CD1c-positive myeloid dendritic cell (primary cell): Measurements from ENCODE around the gene PCMTD2.
"Not testable (repeated sequence)": the region's sequence is repeated elsewhere in the genome, so short reads cannot be mapped to it uniquely, and the experiment has no call there.

ENCODE experiments used
- DNase-seq: peaks from one replicate; pipeline ENCODE4 v3.0.0-alpha.2; 2016; ENCODE audit errors: extremely low spot score

Gene PCMTD2

DNA sequence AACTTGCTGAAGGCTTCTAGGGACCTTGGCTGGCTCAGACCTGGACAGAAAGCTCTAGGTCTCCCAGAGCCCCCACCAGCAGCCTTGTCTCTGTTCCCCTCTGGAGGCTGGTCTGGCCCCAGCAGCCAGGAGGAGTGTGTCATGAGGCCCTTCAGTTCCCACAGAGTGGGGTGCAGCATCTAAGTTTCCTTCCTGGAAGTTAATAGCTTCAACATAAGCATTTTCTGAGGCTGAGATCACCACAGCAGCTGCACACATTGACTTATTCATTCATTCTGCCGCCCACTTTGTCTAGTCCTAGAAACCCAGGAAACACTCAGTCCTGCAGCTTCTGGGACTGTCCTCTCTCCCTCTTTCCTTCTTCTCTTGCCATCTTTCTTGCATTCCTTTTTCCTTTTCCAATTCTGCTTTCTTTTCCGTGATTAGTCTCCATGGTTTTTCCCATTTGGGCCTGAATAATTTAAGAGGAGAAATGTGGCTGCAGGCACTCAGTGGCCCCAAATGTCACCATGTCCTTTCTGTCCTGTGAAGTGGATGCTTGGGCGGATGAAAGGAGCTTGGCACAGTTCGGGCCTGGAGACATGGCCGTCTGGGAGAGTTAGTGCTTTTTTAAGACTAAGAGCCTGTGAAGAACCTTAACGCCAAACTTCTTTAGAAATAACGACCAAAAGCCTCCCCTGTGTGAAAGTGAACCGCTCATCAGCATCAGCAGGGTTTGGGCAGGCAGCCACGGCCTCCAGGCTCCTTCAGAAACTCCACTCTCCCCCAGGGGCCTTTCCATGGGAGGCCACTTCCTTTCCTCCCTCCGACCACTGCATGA, 31.0 kb upstream of the PCMTD2 start:
- no peak for DNase-seq

DNA sequence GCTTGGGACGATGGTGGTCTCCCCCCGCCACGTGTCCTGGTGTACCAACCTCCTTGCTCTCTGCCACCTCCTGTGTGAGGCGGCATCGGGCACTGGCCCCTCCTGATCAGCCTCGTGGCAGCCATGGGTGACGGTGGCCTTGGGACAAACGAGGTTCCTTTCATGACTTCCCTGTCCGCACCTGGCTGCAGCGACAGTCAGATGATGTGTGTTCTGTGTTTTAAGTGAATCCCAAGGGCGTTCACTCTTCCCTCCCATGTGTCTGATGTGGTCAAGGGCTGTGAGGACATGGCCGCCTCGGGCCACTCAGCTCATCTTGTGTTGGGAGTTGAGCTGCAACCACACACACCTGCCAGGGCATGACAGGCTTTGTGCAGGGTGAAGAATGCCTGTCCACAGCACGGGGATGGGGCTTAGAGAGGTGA, 30.4 kb upstream of the PCMTD2 start:
- DNase-seq = no peak

DNA sequence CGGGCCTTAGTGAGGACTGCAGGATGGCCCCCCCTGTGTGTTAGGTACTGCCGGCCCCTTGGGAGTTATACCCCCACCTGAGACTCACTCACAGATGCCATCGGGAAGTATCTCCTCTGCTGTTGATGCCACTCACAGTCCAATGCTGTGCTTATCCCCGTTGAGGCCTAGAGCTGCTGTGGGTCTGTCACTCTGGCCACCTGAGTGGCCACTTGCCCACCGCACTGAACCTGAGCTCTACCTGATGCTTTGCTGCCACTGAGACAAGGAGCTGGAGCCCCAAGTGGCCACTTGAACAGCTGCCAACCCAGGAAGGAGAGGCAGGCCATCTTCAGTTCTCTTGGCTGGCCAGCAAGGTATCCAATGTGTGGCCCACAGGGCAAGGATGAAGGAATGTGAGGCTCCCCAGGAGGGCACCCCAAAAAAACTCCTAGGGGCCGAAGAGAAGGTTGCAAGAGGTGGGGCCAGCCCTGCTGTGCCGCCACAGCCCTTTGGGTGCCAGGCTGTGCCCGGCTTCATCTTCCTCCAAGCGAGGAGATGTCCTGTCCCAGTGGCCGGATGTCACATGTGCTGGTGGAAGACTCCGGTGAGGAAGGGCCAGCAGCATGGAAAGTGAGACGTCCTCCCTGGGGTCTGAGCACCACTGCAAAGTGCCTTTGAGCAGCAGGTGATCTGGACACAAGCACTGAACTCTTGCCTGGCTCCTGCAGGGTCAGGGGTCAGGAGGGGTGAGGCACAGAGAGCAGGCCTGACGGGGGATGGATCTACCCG, 29.5 kb upstream of the PCMTD2 start:
- no peak for DNase-seq

DNA sequence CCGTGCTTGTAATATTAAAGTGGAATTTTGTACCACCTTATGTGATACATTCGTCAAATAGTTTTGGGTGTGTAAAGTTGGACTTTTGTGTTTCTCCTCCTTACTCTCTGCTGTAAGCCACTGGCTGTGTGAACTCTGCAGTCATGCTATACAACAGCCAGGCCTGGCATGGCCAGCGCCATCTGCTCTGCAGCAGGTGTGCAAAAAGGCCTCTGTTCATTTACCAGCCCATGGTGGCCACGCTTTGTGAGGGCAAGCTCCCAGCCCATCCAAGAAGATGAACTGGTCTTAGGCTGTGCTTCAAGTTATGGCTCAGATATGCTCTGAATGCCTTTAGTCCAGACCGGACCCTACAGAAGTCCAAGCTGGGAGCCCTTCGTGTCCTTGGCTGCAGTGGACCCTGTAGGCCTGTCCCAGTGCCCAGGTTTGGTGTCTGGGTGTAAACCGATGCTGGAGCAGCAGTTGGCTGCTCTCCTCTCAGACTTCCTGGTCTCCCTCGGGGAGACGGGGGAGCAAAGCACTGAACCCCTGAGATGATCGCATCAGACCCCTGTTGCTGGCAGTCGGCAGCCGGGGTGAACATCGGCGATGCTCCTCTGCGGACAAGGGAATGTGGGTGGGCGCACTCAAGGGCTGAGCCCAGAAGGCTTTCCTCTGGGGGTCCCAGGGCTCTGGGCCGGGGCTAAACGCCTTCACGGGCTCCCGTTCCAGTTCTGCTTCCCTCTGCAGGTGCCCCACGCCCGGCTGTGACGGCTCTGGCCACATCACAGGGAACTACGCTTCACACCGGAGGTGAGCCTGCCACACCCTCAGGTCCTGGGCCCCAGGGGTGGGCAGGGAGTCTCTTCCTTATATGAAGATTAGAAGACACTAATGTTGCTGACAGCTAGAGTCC, 28.6 kb upstream of the PCMTD2 start:
- no peak for DNase-seq

DNA sequence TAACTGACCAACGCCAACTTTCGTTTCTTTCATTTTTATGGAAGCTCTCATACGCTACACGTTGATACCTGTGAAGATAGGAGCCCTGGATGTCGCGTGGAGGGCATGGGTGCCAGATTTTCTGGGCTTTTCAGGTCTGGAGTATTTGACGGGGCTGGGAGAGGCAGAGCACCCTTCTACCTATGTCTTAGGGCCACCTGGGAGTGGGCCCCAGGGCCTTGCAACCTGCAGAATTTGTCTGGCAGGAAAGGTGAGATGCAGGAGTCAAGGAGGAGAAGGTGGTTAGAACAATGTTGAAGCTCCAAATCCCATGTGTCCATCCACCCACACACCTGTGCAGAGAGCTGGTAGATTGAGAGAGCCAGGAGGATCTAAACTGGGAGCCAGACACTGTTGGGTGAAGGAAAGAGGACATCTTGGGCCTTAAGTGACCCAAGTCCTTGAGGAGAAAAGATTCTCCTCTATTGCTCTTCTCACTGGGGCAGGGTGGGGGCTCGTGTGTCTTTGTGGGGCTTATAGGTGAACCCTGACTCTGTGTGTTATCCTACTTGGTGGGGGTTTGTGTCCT, 27.4 kb upstream of the PCMTD2 start:
- DNase-seq = no peak

DNA sequence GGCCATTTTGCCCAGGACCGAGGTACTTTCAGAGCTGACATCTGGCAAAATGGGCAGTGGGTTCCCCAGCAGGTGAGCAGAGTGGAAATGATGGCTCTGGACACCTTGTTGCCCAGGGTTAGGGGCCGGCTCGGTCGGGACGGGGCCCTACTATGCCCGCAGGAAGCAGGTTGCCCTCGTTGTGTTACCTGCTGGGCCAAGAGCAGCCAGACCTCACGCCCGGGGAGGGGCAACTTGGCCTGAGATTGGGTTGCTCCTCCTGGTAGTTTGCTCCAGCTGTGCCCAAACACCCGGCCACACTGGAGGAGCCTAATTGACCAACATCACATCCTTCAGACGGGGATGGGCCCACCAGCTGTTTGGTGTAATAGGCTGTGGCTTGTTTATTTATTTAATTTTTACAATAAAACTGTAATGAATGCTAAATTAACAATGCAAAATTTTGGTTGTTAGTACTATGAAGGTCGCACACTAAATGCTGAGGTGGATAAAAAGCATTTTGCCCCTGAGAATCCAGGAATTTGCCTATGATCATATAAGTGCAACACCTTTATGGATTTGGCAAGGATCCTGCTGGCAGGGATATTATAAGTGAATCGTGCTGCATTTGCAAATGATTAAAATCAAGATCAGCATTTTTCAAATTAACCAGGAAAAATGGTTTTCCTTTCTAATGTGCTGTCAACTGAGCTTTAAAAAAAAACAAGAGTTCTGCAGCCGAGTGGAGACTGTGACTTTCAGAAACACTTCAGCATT, 26.6 kb upstream of the PCMTD2 start:
- DNase-seq = no peak

DNA sequence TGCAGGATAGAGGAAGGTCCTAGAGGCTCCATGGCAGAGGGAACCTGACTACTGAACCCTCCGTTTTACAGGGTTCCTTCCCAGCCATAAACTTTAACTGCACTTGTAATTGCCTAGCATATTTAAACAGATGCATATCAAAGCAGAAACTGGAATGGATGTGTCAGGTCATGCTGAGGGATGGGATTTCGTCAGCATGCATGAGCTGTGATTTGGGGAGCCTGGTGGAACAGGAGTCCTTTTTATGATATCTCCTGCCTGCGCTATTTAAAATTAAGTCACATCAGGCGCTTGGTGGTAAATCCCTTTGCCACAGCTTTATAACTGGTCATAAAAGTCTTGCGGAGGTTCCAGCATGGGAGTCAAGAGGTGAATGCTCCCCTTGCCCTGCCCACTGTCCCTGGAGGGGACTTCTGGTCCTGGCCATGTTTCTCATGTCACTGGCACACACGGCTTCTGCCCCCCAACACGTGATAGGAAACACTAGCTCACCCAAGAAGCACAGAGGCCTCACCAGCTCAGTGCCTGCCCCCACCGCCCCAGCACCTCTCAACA, 26.0 kb upstream of the PCMTD2 start:
- no peak for DNase-seq

DNA sequence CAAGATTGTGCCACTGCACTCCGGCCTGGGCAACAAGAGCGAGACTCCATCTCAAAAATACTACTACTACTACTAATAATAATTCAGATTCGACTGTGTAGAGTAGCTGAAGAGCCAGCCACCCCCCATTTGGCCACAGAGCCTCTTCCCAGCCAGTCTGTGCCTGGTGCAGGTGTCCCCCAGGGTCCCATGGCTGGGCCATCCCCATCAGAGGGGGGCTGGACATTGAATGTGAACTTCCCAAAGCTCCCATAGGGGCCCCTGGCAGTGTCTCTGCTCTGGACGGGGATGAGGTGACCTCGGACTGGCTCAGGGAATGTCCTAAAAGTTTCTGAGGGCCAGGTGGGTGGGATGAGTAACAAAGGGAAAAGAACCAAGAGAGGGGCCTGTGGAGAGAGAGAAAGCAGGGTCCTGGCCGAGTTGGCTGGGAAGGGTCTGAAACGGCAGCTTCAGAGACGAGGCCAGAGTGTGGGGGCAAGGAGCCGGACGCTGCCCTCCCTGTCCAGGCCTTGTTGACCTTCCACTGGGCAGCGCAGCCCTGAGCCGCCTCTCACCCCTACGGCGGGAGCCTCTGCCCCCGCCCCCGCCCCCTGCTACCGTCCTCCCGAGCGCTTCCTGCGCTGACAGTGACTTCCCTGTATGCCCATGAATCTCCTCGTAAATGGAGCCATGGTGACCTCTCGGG, 24.9 kb upstream of the PCMTD2 start:
- no peak for DNase-seq

DNA sequence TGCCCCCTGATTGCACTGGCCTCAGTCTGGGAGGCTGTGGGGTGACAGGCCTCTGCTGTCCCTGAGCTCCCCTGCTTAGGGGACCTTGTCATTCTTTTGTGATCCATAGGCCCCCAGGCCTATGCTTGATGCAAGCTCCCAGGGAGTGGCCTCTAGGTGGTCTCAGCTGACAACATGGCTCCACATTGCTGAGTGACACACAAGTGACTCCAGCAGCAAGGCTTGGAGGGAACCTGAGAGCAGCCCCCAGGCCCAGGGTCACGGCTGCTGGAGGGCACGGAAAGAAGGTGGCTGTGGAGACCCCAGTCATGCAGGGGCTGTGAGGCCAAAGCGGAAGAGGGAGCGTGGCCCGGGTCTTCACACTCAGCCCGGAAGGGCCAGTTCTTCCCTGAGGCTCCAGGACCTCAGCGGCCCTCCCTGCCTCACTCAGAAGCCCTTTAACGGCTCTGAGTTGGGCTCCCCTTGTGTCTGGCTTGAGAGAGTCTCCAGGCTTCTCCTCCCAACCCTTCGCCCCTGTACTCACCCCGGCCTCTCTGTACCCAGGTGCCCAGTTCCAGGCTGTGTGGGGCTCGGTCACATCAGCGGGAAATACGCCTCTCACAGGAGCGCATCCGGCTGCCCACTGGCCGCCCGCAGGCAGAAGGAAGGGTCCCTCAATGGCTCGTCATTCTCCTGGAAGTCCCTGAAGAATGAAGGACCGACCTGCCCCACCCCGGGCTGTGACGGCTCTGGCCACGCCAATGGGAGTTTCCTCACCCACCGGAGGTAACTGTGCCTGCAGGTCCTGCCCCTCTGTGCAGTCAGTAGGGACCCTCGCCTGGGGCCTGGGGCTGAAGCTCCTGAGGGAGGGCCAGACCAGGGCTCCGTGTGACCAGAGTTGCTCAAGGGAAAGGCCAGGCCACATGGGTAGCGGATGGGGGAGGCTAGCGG, 23.7 kb upstream of the PCMTD2 start:
- DNase-seq = no peak

DNA sequence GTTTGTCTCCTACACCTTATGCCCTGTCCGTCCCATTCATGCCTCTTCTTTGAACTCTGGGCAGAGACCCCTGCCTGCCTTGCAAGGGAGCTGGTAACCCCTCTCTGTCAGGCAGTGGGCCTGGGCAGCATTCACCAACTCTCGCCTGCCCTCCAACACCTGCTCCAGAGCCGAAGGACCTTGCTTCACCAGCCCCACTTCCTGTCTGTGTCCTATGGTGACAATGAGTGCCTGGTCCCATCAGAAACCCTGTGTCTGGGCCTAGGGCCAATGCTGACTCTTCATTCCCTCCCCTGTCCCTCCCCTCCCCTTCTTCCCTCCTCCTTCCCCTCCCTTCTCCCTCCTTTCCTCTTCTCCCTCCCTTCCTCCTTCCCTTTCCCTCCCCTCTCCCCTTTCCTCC, 22.8 kb upstream of the PCMTD2 start:
- no peak for DNase-seq

DNA sequence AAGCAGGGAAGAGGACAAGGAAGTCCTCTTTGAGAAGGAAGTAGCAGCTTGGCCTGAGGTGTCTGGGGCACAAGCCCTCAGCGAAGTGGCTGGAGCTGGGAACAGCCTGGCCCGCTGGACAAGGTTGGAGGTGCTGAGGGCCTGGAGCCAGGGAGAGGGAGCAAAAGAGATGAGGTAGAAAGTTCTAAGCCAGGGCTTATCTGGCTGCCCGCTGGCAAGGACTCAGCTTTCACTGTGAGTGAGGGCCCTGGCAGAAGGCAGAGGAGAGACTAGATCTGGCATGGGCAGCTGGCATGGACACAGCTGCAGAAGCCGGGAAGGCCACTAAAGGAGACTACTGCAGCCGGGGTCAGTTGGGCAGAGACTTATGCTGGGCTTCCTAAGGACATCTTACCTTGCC, 21.8 kb upstream of the PCMTD2 start:
- DNase-seq = no peak

DNA sequence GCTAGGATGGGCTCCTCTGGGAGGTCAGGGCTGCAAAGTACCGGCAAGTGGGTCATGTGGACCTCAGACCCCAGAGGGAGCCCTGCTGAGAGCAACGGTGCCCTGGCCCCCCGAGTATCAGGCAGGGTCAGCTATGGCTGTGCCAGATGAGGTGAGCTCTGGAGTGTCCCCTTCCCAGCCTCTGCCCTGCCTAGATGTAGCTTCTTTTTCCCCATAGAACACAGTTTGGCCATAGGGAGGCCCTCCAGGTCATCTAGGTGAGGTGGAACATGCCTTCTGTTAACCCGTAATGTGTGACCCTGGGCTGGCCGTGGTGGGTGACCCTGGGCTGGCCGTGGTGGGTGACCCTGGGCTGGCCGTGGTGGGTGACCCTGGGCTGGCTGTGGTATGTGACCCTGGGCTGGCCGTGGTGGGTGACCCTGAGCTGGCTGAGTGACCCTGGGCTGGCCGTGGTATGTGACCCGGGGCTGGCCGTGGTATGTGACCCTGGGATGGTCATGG, 21.2 kb upstream of the PCMTD2 start:
- no peak for DNase-seq

DNA sequence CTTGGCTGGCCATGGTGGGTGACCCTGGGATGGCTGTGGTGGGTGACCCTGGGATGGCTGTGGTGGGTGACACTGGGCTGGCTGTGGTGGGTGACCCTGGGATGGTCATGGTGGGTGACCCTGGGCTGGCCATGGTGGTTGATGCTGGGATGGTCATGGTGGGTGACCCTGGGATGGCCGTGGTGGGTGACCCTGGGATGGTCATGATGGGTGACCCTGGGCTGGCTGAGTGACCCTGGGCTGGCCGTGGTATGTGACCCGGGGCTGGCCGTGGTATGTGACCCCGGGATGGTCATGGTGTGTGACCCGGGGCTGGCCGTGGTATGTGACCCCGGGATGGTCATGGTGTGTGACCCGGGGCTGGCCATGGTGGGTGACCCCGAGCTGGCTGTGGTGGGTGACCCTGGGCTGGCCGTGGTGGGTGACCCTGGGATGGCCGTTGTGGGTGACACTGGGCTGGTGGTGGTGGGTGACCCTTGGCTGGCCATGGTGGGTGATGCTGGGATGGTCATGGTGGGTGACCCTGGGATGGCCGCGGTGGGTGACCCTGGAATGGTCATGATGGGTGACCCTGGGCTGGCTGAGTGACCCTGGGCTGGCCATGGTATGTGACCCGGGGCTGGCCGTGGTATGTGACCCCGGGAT, 20.5 kb upstream of the PCMTD2 start:
- not testable (repeated sequence) for DNase-seq

DNA sequence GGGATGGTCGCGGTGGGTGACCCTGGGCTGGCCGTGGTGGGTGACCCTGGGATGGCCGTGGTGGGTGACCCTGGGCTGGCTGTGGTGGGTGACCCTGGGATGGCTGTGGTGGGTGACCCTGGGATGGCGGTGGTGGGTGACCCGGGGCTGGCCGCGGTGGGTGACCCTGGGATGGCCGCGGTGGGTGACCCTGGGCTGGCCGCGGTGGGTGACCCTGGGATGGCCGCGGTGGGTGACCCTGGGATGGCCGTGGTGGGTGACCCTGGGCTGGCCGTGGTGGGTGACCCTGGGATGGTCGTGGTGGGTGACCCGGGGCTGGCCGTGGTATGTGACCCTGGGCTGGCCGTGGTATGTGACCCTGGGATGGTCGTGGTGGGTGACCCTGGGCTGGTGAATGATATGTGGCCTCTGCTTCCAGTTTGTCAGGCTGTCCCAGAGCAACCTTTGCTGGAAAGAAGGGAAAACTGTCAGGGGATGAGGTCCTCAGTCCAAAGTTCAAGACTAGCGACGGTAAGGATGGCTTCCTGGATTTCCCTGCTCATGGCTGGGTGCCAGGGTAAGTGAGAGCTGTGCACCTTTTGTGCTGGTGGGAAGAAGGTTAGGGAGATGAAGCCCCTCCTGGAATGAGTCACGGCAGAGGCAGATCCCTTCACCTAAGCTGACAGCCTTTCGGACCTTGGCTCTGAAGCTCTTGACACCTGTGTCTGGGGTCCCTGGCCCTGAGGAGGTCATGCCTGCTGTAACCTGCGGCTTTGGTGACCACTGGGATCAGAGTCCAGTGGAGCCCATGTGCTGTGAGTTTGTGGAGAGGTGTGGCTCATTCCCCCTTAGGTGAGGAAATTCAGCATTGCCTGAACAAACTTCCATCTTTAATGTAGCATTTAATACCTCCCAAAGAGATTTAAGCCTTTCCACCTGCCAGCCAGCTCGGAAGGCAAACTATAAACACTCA, 19.1 kb upstream of the PCMTD2 start:
- DNase-seq = no peak

DNA sequence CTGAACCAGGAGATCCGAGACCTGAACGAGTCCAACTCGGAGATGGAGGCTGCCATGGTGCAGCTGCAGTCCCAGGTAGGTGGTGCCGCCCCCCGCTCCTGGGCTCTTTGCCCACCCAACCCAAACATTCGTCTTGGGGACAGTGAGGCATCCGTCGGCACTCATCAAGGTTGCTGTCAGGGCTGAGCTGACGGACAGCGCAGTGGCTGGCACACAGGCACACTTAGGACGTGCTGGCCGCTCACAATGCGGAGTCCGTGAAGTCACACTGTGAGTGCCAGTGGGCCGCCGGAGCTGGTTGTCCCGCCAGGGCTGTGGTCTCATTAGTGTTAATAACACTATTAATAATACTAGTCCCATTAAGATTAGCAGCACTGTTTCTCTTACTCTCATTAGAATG, 18.2 kb upstream of the PCMTD2 start:
- DNase-seq = no peak

DNA sequence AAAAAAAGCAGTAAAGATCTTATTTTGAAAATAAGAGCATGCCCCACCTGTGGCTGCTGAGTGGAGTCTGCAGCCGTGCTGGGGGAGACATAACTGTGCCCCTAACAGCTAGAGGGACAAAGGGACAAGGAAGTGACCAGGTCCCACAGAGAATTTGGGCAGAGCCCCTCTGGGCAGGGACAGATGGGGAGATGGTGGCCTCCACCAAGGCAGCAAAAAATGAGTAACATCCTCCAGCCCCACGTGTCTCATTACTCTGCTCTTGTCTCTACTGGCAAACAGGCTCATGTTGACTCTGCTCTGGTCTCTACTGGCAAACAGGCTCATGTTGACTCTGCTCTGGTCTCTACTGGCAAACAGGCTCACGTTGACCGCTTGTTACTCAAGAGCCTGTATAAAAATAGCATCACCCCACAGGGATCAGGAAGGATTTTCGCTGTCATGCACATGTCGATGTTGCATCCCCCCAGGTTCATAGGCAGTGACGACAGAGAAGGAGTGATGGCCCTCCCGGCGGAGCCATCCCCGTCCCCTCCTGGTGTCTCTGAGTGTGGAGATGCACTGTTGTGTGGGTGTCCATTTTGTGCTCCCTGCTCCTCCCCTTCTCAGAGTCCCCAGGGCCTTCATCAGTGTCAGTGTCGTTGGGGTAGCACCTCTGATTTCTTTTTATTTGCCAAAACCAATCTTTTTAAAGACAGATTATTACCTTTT, 17.3 kb upstream of the PCMTD2 start:
- no peak for DNase-seq
